HT-29 (cell line): ENCODE measurements around the gene CCT5. TPM values are rescaled to one million over a fixed set of nuclear protein-coding genes. Genes with fewer than 3 reads are reported as not detected.
"Not testable (repeated sequence)": the region's sequence is repeated elsewhere in the genome, so short reads cannot be mapped to it uniquely, and the experiment has no call there.

ENCODE experiments used
- DNase-seq: peaks from one replicate; pipeline ENCODE4 v3.0.0-alpha.2; 2015; ENCODE audit warnings: low spot score
- total RNA-seq: library from RNA; depleted of rRNA; stranded (reverse); fragments of >200 nt; shearing (Covaris generic); gene quantifications from 2 replicates; pipeline ENCODE4 v1.2.3, GENCODE V29; 2014

CCT5 gene
- total RNA-seq, 1 experiment from 2014 or later: 594 TPM

GRCh38 chr5:10276691-10277090 is 26.6 kb downstream of the CCT5 start:
- no peak for DNase-seq

DNA sequence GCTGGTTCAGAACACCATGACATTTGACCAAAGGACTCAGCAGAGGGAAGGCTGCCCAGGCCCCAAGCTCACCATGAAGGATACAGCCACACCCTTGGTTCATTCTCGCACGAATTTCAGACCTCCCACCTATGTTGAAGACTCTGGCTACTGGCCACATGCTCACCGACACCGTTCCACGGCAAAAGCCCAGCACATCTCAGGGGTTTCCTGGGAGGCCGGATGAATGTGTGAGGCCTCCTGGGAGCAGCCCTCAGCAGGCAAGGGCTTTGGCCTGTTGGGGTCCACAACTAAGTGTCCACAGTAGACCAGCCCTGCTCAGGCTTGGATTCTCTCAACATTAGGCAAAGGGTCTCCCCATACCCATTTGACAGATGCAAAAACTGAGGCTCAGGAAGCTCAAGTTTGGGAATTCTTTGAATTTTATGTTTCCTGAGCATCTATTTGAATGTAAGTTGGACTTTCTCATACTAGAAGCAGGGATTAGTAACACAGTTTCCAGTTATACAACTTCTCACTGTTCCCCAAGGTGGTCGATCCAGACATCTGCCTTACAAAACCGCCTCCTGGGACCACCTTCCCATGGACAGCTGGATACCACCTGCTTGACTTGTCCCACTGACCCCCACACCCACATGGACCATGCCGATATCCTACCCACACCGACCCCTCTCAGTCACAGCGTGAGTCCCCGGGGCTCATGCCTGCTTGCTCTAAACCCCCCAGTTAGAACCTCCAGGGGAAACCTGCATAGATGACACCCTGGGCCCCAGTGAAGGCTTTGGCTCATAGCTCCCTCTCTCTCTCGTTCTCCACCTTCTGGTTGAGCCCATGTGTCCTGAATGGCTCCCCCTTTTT is 27.9 kb downstream of the CCT5 start:
- no peak for DNase-seq

DNA sequence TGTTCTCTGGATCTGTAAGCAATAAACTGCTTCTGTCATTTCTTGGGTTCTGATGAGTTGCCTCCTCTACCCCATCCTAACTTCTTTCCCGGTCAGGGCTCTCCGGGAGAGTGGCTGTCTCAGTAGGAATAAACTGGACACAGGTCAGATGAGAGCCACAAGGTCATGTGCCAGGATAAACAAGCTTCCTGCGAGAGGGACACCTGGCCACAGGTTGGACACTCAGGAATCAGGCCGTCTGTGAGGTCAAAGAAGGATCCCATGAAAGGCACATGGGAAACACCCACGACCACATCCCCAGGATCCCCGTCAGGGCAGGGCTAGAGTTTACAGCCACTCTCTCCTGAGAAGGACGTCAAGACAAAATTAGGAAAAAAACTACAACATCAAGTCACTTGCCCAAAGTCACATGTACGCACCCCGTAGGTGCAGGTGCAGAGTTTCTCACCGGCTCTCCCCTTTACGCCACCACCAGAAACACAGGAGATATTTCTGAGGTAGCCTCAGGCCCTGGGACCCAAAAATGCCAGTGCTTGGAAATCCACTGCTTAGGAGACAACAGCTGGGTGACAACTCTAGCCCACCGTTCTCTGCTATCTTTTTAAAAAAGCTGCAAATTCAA is 28.7 kb downstream of the CCT5 start:
- DNase-seq: no peak

GRCh38 chr5:10279328-10279727 is 29.2 kb downstream of the CCT5 start:
- DNase-seq: no peak

DNA sequence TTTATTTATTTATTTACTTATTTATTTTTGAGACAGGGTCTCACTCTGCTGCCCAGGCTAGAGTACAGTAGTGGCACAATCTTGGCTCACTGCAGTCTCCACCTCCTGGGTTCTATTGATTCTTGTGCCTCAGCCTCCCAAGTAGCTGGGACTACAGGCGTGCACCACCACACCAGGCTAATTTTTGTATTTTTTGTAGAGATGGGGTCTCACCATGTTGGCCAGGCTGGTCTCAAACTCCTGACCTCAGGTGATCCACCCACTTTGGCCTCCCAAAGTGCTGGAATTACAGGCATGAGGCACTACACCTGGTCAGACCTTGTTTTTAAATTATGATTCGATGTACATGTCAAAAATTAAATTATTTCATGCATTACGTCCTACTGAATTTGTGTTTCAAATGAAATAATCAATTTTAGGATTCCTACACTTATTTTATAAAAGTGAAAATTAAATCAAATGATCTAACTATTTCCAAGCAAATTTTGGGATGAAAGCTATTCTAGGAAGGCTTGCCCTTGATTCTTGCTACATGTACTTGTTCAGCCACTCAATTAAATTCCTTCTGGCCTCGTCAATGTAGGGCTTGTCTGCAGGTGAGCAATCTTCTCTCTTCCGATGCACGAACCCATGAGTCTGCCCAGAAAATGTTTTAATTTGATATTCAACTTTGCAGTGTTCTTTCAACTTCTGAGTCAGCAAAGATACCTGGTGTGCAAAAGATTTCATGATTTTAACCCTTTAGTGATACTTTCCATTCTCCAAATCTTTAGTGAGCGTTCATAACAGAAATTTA is 30.0 kb downstream of the CCT5 start:
- DNase-seq: no peak

DNA sequence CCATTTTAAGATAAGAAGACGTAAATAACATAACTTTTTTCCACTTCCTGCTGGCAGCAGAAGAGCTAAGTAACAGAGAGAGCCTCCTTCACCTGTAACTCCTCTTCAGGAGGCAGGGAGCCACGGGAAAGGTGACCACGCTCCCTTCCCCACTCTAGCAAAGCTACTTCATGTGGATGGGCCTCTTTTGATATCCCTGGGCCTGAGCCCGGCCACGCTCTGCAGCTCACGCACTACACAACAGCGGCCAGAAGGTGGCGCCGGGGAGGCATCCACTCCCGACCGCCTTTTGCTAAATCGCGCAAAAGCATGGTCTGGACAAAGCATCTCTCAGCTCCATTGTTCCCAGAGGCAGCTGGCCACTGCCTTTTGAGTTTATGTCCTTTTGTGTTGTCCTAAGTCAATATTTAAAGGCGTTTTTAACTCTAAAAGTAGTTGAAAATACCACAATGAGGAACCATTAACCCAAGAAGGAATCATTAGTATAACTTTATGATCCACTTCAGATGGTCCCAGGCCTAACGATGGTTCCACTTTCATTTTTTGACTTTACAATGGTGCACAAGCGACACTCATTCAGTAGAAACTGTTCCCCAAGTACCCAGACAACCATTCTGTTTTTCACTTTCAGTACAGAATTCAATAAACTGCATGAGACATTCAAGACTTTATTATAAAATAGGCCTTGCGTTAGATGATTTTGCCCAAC is 34.0 kb downstream of the CCT5 start:
- peak; percentile 93 for DNase-seq

DNA sequence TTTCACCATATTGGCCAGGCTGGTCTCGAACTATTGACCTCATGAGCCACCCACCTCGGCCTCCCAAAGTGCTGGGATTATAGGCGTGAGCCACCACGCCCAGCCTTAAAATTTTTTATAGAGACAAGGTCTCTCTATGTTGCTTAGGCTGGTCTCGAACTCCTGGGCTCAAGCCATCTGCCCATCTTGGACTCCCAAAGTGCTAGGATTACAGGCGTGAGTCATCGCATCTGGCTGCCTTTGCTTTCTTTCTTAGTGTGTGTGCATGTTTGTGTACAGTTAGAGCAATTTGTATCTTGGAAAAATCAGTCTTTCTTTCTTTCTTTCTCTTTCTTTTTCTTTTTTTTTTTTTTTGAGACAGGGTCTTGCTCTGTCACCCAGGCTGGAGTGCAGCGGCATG is 35.3 kb downstream of the CCT5 start:
- not testable (repeated sequence) for DNase-seq

- DNase-seq: no peak
Observed at GRCh38 chr5:10286162-10286861, 36.2 kb downstream of the CCT5 start.

DNA sequence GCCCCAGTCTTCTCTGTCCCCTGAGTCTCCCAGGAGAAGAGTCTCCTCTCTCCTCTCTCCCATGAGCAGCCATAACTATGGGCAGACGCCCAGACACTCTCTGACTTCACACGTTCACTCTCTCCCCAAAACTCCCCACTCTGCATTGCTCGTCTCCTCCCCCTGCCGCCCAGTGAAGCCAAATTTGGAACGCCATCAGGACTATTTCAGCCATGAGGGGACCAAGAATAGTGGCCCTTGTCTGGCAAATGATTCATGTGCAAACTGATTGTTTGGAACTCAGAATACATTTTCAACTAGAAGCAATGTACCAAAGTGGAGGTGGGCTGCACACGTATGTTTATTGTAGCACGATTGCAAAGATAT is 36.8 kb downstream of the CCT5 start:
- no peak for DNase-seq

- DNase-seq: peak; percentile 59
Observed at GRCh38 chr5:10288592-10289219, 38.6 kb downstream of the CCT5 start.

DNA sequence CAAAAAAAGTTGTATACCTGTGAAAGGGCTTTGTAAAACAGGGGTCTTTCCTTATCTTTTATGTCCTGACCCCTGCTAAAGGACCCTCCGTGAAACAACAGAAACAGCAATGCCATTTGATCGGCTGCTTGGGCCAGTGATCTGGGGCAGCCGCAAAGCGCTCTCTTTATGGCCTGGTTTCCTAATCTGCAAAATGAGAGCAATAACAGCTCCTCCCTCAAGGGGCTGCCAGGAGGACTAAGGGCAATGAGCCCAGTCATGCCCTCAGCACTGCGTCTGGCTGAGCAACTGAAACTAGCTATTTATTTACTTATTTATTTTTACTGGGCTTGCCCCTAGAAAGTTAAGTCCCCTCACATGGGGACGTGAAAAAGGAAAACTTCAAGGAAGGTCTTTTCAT is 39.3 kb downstream of the CCT5 start:
- no peak for DNase-seq

DNA sequence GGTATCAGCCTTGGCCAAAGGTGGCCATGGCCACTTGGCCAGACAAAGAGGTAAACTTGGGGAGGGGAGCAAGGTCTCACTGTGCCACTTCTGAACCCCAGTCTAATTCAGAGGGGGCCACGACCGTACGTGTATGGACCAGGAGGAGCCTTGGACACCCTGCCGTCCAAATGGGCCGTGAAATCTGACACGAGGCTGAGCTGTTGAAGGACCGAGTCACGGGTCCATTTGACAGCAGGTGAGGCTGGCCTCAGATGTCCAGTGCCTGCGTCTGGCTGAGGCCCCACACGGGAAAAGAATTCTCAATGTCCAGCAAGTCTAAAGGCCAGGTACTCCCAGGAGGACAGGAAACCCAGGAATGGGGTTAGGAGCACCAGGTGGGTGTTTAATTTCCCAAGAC is 39.9 kb downstream of the CCT5 start:
- no peak for DNase-seq

GRCh38 chr5:10290438-10290837 is 40.4 kb downstream of the CCT5 start:
- DNase-seq: no peak

DNA sequence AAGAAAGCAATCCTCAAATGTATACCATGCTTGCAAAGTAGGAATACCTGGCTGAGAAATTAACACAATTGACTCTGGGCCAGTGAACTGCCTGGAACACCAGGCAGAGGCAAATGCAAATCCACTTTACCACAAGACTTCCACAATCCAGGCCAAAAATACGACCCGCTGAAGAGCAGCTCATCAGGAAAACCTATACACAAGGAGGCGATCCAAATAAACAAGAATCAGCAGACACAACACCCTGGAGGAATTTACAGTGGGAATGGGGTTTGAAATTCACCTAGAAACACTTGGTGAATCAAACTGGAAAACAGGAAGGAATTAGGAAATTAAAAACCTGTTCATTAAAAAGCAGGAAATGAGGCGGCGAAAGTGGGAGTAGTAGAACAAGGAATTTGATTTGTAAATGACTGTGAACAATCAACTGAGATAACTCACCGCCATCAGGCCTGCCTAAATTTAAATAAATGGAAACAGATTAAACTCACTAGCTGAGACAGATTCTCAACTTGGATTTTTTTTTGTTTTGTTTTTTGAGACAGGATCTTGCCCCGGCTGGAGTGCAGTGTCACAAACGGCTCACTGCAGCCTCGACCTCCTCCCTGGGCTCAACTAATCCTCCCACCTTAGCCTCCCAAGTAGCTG is 41.7 kb downstream of the CCT5 start:
- DNase-seq: no peak

DNA sequence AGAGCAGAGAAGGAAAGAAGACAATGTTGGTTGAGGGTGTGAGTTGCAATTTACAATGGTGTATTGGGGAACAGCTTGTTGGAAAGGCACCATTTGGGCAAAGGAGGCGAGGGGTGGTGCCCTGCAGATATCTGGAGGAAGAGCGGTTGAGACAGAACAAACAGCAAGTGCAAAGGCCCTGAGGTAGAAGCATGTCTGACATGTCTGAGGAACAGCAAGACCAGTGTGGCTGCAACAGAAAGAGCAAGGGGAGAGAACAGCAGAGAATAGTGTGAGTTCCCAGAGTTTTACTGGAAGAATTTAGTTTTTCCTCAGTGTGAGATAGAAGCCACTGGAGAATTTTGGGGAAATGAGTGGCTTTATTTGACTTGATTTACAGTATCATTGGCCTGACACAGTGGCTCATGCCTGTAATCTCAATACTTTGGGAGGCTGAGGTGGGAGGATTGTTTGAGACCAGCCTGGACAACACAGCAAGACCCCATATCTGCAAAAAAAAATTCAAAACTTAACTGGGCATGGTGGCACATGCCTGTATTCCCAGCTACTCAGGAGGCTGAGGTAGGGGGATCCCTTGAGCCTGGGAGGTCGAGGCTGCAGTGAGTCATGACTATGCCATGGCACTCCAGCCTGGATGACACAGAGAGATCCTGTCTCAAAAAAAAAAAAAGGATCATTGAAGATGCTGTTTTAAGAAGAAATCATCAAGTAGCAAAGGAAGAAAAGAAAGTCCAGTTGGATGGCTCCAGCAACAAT is 44.0 kb downstream of the CCT5 start:
- DNase-seq: no peak

DNA sequence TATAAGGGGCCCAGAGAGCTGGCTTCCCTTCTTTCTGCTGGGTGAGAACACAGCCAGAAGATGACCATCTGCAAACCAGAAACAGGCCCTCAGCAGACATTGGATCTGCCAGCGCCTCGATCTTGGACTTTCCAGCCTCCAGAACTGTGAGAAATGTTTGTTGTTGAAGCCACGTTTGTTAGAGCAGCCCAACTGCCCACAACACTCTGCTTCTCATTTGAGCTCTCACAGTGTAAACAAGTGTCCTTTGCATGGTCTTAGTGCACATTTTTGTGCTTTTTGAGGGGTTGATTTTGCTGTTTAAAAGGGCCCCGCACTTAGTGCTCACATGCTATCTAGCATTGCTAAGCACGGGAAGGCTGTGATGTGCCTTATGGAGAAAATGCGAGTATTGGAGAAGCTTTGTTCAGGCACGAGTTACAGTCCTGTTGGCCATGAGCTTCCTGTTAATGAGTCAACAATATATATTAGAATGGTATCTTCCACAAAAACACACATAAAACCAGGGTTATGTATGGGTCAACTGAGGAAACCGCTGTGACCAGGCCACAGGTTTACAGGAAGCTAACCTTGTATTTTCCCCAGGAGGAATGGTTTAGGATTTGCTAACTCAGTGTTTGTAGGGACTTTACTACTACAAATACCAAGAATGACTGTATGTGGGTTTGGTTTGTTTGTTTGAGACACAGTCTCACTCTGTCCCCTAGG is 45.7 kb downstream of the CCT5 start:
- peak; percentile 51 for DNase-seq

GRCh38 chr5:10297646-10298204 is 47.6 kb downstream of the CCT5 start:
- no peak for DNase-seq

GRCh38 chr5:10300246-10300645 is 50.2 kb downstream of the CCT5 start:
- no peak for DNase-seq
